ENCODE data around the gene OR6C1.

OR6C1 gene

DNA sequence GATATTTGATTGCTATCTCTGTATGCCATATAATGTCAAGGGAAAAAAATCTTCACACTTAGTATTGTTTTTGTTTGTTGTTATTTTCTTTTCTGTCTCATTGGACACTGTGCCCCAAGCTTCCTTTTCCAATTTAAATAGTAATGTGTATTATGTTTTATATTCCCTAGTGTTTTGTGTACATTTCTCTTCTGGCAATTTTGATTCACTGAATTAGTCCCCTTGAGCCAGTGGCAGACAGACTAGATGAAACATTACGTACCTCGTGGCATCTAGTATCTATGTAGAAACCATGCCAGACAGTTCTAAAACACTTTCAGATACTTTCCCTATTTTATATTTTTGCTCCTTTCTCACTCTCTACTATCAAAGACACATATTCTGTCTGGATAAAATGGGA is at the start of gene OR6C1:
TSS of gene OR6C1 (plus strand) at position 301 of the 400 bp plus-strand sequence. CDS start 6,257 bp downstream, outside the sequence.
- no peaks in the 10 kb centered on the region for H4K20me1 ChIP-seq (ENCODE audit: insufficient read depth, low read length, poor library complexity, severe bottlenecking)

DNA sequence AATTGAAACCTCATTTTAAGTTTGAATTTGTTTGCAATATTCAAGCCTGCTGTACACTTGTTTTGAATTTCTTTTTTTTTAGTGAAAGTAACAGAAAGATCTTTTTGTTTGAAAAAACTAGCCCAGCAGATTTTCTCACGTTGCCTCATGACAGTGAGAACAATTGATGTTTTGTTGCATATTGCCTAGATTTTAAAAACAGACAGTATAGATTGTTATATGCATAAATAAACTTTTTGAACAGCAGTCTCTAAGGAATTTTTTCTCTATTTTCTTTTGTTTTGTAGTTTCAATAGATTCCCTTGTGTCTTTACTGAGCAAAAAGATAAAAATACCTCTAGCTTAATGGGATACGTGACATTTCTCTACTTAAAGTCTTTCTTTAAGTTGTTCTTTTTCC is 33.2 kb upstream of the OR6C1 start:
- H2AFZ ChIP-seq (ENCODE audit: low read length), result no peak overlapping the region
- H3K36me3 ChIP-seq (ENCODE audit: insufficient read depth, low read length), result no peaks in the 10 kb centered on the region
- H3K4me1 ChIP-seq (ENCODE audit: insufficient read depth, low read length, poor library complexity, severe bottlenecking), result no peaks in the 10 kb centered on the region
- H3K27me3 ChIP-seq (ENCODE audit: insufficient read depth, low read length, poor library complexity, severe bottlenecking), result no peaks in the 10 kb centered on the region
- no peaks in the 10 kb centered on the region for H3K79me2 ChIP-seq (ENCODE audit: insufficient read depth, low read length)
- no peaks in the 10 kb centered on the region for H3F3A ChIP-seq (ENCODE audit: low read depth)
- H3K9me3 ChIP-seq (ENCODE audit: insufficient read depth, low read depth, low read length), result no peaks in the 10 kb centered on the region
- TF ChIP-seq EZH2phosphoT487 (IDR thresholded peaks at IDR 0.05; ENCODE audit: borderline replicate concordance), result no peak
- TF ChIP-seq, protein P1, sequence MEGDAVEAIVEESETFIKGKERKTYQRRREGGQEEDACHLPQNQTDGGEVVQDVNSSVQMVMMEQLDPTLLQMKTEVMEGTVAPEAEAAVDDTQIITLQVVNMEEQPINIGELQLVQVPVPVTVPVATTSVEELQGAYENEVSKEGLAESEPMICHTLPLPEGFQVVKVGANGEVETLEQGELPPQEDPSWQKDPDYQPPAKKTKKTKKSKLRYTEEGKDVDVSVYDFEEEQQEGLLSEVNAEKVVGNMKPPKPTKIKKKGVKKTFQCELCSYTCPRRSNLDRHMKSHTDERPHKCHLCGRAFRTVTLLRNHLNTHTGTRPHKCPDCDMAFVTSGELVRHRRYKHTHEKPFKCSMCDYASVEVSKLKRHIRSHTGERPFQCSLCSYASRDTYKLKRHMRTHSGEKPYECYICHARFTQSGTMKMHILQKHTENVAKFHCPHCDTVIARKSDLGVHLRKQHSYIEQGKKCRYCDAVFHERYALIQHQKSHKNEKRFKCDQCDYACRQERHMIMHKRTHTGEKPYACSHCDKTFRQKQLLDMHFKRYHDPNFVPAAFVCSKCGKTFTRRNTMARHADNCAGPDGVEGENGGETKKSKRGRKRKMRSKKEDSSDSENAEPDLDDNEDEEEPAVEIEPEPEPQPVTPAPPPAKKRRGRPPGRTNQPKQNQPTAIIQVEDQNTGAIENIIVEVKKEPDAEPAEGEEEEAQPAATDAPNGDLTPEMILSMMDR (conservative IDR thresholded peaks at IDR 0.05; ENCODE audit: low read length), result no peak
- H3K9ac ChIP-seq (ENCODE audit: low read depth, low read length, poor library complexity, severe bottlenecking), result no peak overlapping the region
- no peak overlapping the region for H3K4me2 ChIP-seq (ENCODE audit: low read depth, low read length, poor library complexity, severe bottlenecking)
- no peaks in the 10 kb centered on the region for H4K20me1 ChIP-seq (ENCODE audit: insufficient read depth, low read length, poor library complexity, severe bottlenecking)
- H3K4me3 ChIP-seq (ENCODE audit: low read length, poor library complexity, severe bottlenecking), result no peak overlapping the region
- H3K9me2 ChIP-seq (replicated peaks; ENCODE audit: low read depth, low read length), result no peaks in the 10 kb centered on the region

More for the DNA sequence above, at the start of gene OR6C1:
- no peak within 1 kb of the TSS for H3K4me2 ChIP-seq (ENCODE audit: low read depth, low read length, poor library complexity, severe bottlenecking)
- no peaks in the 10 kb centered on the region for H3K9me3 ChIP-seq (ENCODE audit: insufficient read depth, low read depth, low read length)
- H3K27me3 ChIP-seq (ENCODE audit: insufficient read depth, low read length, poor library complexity, severe bottlenecking), result no peaks in the 10 kb centered on the region
- TF ChIP-seq, protein P1 (conservative IDR thresholded peaks at IDR 0.05; ENCODE audit: low read length), result no peak
- no peak for TF ChIP-seq EZH2phosphoT487 (IDR thresholded peaks at IDR 0.05; ENCODE audit: borderline replicate concordance)
- H3F3A ChIP-seq (ENCODE audit: low read depth), result no peaks in the 10 kb centered on the region
- no peak within 1 kb of the TSS for H2AFZ ChIP-seq (ENCODE audit: low read length)
- H3K4me1 ChIP-seq (ENCODE audit: insufficient read depth, low read length, poor library complexity, severe bottlenecking), result no peaks in the 10 kb centered on the region
- H3K4me3 ChIP-seq (ENCODE audit: low read length, poor library complexity, severe bottlenecking), result no peak within 1 kb of the TSS
- no peaks in the 10 kb centered on the region for H3K79me2 ChIP-seq (ENCODE audit: insufficient read depth, low read length)
- H3K36me3 ChIP-seq (ENCODE audit: insufficient read depth, low read length), result no peaks in the 10 kb centered on the region
- H3K9ac ChIP-seq (ENCODE audit: low read depth, low read length, poor library complexity, severe bottlenecking), result no peak within 1 kb of the TSS
- H3K9me2 ChIP-seq (replicated peaks; ENCODE audit: low read depth, low read length), result no peaks in the 10 kb centered on the region

DNA sequence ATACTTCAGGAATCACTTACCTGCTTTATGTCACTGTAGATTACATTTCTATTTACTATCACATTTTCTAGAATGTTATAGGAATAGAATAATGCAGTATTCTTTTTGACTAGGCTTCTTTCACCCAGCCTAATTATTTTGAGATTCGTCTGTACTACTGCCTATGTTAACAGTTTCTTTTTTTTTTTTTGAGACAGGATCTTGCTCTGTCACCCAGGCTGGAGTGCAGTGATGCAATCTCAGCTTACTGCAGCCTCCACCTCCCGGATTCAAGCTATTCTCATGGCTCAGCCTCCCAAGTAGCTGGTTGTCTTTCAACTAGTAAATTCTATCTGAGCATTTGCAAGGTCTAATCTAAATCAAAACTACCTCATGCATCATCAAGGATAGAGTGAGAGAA is 24.1 kb upstream of the OR6C1 start:
- Histone ChIP-seq H3K27me3 (ENCODE audit: insufficient read depth, low read length, poor library complexity, severe bottlenecking) (no peaks in the 10 kb centered on the region), H3K4me3 (ENCODE audit: low read length, poor library complexity, severe bottlenecking) (no peak overlapping the region), H3K9me3 (ENCODE audit: insufficient read depth, low read depth, low read length) (no peaks in the 10 kb centered on the region), H3K4me1 (ENCODE audit: insufficient read depth, low read length, poor library complexity, severe bottlenecking) (no peaks in the 10 kb centered on the region), H3K4me2 (ENCODE audit: low read depth, low read length, poor library complexity, severe bottlenecking) (no peak overlapping the region), H3K9me2 (replicated peaks; ENCODE audit: low read depth, low read length) (no peaks in the 10 kb centered on the region), H3F3A (ENCODE audit: low read depth) (no peaks in the 10 kb centered on the region), H3K9ac (ENCODE audit: low read depth, low read length, poor library complexity, severe bottlenecking) (no peak overlapping the region), H3K79me2 (ENCODE audit: insufficient read depth, low read length) (no peaks in the 10 kb centered on the region), H3K36me3 (ENCODE audit: insufficient read depth, low read length) (no peaks in the 10 kb centered on the region), H2AFZ (ENCODE audit: low read length) (no peak overlapping the region), H4K20me1 (ENCODE audit: insufficient read depth, low read length, poor library complexity, severe bottlenecking) (no peaks in the 10 kb centered on the region)
- TF ChIP-seq, protein P1 (conservative IDR thresholded peaks at IDR 0.05; ENCODE audit: low read length), result no peak

Measured in Loucy (cell line).